NCI-H187 (cell line): Measurements from ENCODE around the gene COPZ2.
"Not testable (repeated sequence)": the region's sequence is repeated elsewhere in the genome, so short reads cannot be mapped to it uniquely, and the experiment has no call there.

Source experiments
- DNase-seq, 2 experiments: peaks; one replicate each; lab custom pipeline; 2025; lab: John Stamatoyannopoulos, UW

The COPZ2 gene, protein sequence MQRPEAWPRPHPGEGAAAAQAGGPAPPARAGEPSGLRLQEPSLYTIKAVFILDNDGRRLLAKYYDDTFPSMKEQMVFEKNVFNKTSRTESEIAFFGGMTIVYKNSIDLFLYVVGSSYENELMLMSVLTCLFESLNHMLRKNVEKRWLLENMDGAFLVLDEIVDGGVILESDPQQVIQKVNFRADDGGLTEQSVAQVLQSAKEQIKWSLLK

GRCh38 chr17:48037036-48037837 lies at the start of gene COPZ2:
TSS of gene COPZ2 (minus strand) at chr17:48037797. CDS start at chr17:48037777, 20 bp downstream.
- DNase-seq: no peak

DNA sequence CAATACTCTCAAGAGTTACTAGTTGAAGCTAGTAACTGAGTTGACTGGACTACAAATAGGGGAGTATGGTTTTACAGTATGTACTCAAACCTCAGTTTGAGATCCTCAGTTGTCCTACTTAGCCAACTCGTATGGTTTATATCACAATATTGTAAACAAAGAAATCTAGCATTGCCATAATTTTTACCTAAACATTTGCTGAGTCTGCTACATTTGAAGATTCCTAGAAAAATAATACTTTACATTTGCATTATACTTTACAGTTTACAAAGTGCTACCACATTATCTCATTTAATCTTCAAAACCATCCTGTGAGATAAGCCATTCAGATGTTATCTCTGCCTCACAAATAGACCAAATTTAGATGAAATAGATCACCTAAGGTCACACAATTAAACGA lies 47.3 kb upstream of the COPZ2 start:
- no peak for DNase-seq

DNA sequence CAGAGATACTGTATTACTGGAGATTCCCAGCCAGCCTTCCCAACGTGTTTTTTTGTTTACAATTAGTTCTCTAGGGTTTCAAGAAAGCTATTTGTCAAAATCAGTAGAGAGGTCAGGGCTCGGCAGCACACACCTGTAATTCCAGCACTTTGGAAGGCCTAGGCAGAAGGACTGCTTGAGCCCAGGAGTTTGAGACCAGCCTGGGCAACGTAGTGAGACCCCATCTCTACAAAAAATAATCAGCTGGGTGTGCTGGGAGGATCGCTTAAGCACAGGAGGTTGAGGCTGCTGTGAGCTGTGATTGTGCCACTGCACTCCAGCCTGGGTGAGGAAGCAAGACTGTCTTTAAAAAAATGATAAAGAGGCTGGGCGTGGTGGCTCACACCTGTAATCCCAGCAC lies 44.3 kb upstream of the COPZ2 start:
- no peak for DNase-seq

GRCh38 chr17:48077152-48077551 lies 39.6 kb upstream of the COPZ2 start:
- not testable (repeated sequence) for DNase-seq

- DNase-seq: peak; percentile 13 to 17
These were observed 36.9 kb upstream of the COPZ2 start for GRCh38 chr17:48074322-48075081.

- not testable (repeated sequence) for DNase-seq
These were observed 36.0 kb upstream of the COPZ2 start for GRCh38 chr17:48073566-48074094.

- not testable (repeated sequence) for DNase-seq
These were observed 35.2 kb upstream of the COPZ2 start for GRCh38 chr17:48072811-48073210.

- no peak for DNase-seq
These were observed 34.1 kb upstream of the COPZ2 start for GRCh38 chr17:48071654-48072053.

DNA sequence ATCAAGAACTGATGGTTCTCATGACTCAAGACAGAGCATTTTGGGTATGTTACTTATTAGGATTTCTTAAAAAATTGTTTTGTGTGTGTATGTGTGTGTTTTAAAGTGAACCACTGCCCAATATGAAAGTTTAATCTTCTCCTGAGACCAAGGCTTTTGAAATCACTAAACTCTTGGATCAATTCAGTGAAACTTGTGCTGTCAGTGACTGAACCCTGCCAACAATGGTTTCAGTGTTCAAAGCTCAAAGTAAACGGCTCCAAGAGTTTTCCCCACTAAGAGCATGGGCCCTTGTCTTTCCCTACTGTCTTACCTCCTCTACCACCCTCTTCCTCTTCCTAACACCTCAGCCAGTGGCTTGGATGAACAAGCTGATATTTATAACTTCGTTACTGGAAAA lies 32.6 kb upstream of the COPZ2 start:
- DNase-seq: no peak

- DNase-seq: no peak
These were observed 30.9 kb upstream of the COPZ2 start for GRCh38 chr17:48068491-48068961.

GRCh38 chr17:48067808-48068207 lies 30.2 kb upstream of the COPZ2 start:
- DNase-seq: not testable (repeated sequence)

DNA sequence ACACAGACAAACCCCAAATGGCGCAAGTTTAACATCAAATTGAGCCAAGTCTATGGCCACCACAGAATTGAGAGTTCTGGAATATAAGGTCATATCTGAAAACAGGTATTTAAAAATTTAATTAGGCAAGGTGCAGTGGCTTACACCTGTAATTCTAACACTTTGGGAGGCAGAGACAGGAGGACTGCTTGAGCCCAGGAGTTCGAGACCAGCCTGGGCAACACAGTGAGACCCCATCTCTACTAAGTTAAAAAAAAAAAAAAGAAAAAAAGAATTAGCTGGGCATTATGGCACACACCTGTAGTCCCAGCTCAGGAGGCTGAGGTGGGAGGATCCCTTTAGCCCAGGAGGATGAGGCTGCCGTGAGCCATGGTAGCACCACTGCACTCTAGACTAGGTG lies 29.6 kb upstream of the COPZ2 start:
- no peak for DNase-seq

DNA sequence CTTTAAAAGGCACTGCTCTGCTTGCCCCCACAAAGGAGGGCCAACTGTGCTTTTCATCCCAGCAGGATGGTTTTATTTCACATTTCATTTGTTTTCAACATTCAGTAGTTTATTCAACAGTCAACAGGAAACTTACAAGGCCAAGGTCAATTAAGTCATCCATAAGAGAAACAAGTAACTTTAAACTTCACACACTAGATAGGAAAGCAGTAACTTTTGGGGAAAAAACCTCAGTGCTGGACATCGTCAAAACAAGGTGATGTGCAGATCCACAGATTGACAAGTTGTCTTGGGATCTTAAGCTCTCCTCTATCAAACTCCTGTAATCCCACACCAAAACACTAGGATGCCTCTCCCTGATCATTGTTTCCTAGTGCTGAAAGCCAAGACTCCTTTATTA lies 29.1 kb upstream of the COPZ2 start:
- no peak for DNase-seq

- DNase-seq: no peak
These were observed 28.6 kb upstream of the COPZ2 start for GRCh38 chr17:48066192-48066591.

- DNase-seq: no peak
These were observed 27.0 kb upstream of the COPZ2 start for GRCh38 chr17:48064638-48065037.

GRCh38 chr17:48062273-48062672 lies 24.7 kb upstream of the COPZ2 start:
- DNase-seq: no peak

GRCh38 chr17:48060249-48060648 lies 22.7 kb upstream of the COPZ2 start:
- no peak for DNase-seq

GRCh38 chr17:48059125-48059668 lies 21.6 kb upstream of the COPZ2 start:
- no peak for DNase-seq

- DNase-seq: no peak
These were observed 21.0 kb upstream of the COPZ2 start for GRCh38 chr17:48058393-48059124.

- DNase-seq: no peak
These were observed 20.0 kb upstream of the COPZ2 start for GRCh38 chr17:48057626-48058025.

DNA sequence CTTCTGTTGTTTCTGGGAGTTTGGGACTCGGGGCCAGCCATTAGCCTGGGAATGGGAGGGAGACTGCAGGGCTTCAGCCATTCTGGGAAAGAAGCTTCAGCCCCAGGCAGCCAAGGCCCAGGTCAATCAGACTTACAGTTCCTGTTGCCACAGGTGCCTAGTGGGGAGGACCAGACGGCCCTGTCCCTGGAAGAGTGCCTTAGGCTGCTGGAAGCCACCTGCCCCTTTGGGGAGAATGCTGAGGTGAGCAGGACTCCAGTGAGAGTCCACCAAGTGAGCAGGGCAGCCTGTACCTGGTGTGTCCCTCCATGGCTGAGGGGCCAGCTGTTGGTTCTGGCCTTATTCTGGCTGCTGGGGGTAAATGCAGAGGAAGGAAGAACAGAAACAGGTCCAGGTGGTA lies 19.3 kb upstream of the COPZ2 start:
- DNase-seq: no peak
